H1 (cell line): ENCODE data around the gene REPS2. TPM values are rescaled to one million over a fixed set of nuclear protein-coding genes. Genes with fewer than 3 reads are reported as not detected.

Source experiments
- CBX8 ChIP-seq: fragments of 300-800, 300-1000 bp; sonication (generic); IDR thresholded peaks from 2 replicates; pipeline ENCODE4 v1.7.1; 2016; ENCODE audit warnings: low read depth, low read length, borderline replicate concordance
- CHD7 ChIP-seq: fragments of 300-600 bp; sonication (generic); IDR thresholded peaks from 2 replicates; pipeline ENCODE4 v1.7.1; 2012; ENCODE audit warnings: low read length, moderate library complexity, mild to moderate bottlenecking, inconsistent platforms; ENCODE audit not compliant: insufficient replicate concordance
- EP300 ChIP-seq, 2 experiments: IDR thresholded peaks; 1 replicate in 1 of 2; 2 replicates in 1 of 2; pipeline ENCODE4 v1.6.1; 2011 to 2012; ENCODE audit warnings: low read depth in 2 of 2, low read length in 2 of 2, mild to moderate bottlenecking in 2 of 2, borderline replicate concordance in 1 of 2, inconsistent platforms in 1 of 2, moderate library complexity in 1 of 2
- FOSL1 ChIP-seq: IDR thresholded peaks from 2 replicates; pipeline ENCODE4 v1.6.1; 2011; ENCODE audit warnings: mild to moderate bottlenecking, low read depth, low read length, moderate library complexity; ENCODE audit not compliant: insufficient read depth
- GABPA ChIP-seq: IDR thresholded peaks from 2 replicates; pipeline ENCODE4 v1.6.1; 2011; ENCODE audit warnings: mild to moderate bottlenecking, low read length, moderate library complexity, borderline replicate concordance; ENCODE audit not compliant: insufficient read depth
- MAX ChIP-seq: IDR thresholded peaks from 2 replicates; pipeline ENCODE4 v1.6.1; 2012; ENCODE audit warnings: inconsistent platforms
- RAD21 ChIP-seq, 2 experiments: IDR thresholded peaks in 1 of 2; conservative IDR thresholded peaks in 1 of 2; 2 replicates each; pipeline ENCODE4 v1.6.1; 2011; ENCODE audit warnings: low read depth in 2 of 2, low read length in 2 of 2, improper control_type of control experiment in 1 of 2, inconsistent platforms in 1 of 2, mild to moderate bottlenecking in 1 of 2, moderate library complexity in 1 of 2
- RFX5 ChIP-seq: IDR thresholded peaks from 2 replicates; pipeline ENCODE4 v1.6.1; 2011; ENCODE audit warnings: low read depth, low read length, improper control_type of control experiment, borderline replicate concordance
- SIN3A ChIP-seq, 2 experiments: IDR thresholded peaks in 1 of 2; conservative IDR thresholded peaks in 1 of 2; 2 replicates each; pipeline ENCODE4 v1.6.1; 2011 to 2012; ENCODE audit warnings: low read length in 2 of 2, improper control_type of control experiment in 1 of 2, low read depth in 1 of 2, mild to moderate bottlenecking in 1 of 2
- polyA plus RNA-seq, 7 experiments: library from polyadenylated mRNA; depleted of rRNA in 3 of 7; stranded (reverse) in 5 of 7; unstranded in 2 of 7; fragments of >200 nt in 5 of 7; fragments of 200-250 nt in 2 of 7; gene quantifications; 1 replicate in 5 of 7; 2 replicates in 1 of 7; 4 replicates in 1 of 7; pipeline versions ENCODE4 v1.2.1 to v1.2.3, GENCODE V29; 2011 to 2013; ENCODE audit warnings: missing spikeins in 2 of 7, mixed read lengths in 2 of 7
- total RNA-seq: library from RNA; stranded (reverse); fragmentation: NEBNext Ultra II Directional; extraction: Animal tissue kit (Norgen Biotek cat#: 25700); gene quantifications from 2 replicates; pipeline ENCODE4 v1.2.1, GENCODE V29; 2021

Gene REPS2
- total and polyA plus RNA-seq, 2 of the 8 experiments (the other 6 are each of a cell fraction or from before 2014, with no cell fraction given) = 0.79 to 4.3 TPM

- TF ChIP-seq CHD7 (no peak), RFX5 (no peak), CBX8 (no peak), FOSL1 (no peak), SIN3A (conservative IDR thresholded peaks at IDR 0.05 in 1 of 2, IDR thresholded peaks at IDR 0.05 in 1 of 2; ENCODE audit: low read depth in 1 of 2, low read length in 2 of 2) (no peak), MAX (no peak), GABPA (no peak), EP300 (IDR thresholded peaks at IDR 0.05; ENCODE audit: borderline replicate concordance in 1 of 2, low read depth in 2 of 2, low read length in 2 of 2) (no peak), RAD21 (IDR thresholded peaks at IDR 0.05 in 1 of 2, conservative IDR thresholded peaks at IDR 0.05 in 1 of 2; ENCODE audit: low read depth in 2 of 2, low read length in 2 of 2) (no peak)
These were observed 131.7 kb downstream of the REPS2 start (continued) for GRCh38 chrX:17078031-17078720.
